ENCODE data around the gene VPS37B. TPM values are rescaled to one million over a fixed set of nuclear protein-coding genes. Genes with fewer than 3 reads are reported as not detected.
A peak's percentile ranks its signal among the peaks of the same experiment; 100 is the strongest.

Gene VPS37B
- polyA plus RNA-seq, 1 of the 3 experiments (the other 2 are of a cell fraction), result 41.1 TPM

GRCh38 chr12:122845865-122846621, 49.9 kb downstream of the VPS37B start:
- no peak overlapping the region for H3K4me2 ChIP-seq
- H3K27ac ChIP-seq (ENCODE audit: low read depth in 2 of 2, low read length in 1 of 2), result no peak overlapping the region; a peak in 1 of 4 replicates
- 76% methylated on average over 9 of the region's 14 CpGs for WGBS (ENCODE audit: low lambda C conversion rate)
- ChIA-PET CTCF (interaction anchor here (1.1 to 6.5 kb wide), 8 partner anchors 10 to 392 kb away, joined by 3 to 45 read pairs (median 7); no protein-coding TSS in a partner anchor), POLR2A (interaction anchor here (1.0 kb wide), 1 partner anchor 33 kb away, joined by 3 read pairs; no protein-coding TSS in a partner anchor)
- TF ChIP-seq SMC3 (IDR thresholded peaks at IDR 0.05; ENCODE audit: low read depth, low read length) (no peak), CHD2 (IDR thresholded peaks at IDR 0.05; ENCODE audit: low read length, partially characterized antibody) (no peak), FOXJ3 (CRISPR knock-in tag; IDR thresholded peaks at IDR 0.05) (no peak), PBX3 (IDR thresholded peaks at IDR 0.05) (no peak), EP300 (IDR thresholded peaks at IDR 0.05; ENCODE audit: borderline replicate concordance in 1 of 2, low read depth in 1 of 2, low read length in 1 of 2) (no peak), POLR2AphosphoS5 (IDR thresholded peaks at IDR 0.05; ENCODE audit: low read depth, low read length) (no peak), RFX5 (IDR thresholded peaks at IDR 0.05; ENCODE audit: low read length) (no peak), ELF1 (IDR thresholded peaks at IDR 0.05) (no peak), FOXM1 (IDR thresholded peaks at IDR 0.05; ENCODE audit: low read depth) (no peak), RCOR1 (IDR thresholded peaks at IDR 0.05; ENCODE audit: low read length) (no peak), USF2 (IDR thresholded peaks at IDR 0.05; ENCODE audit: borderline replicate concordance, low read depth, low read length) (no peak)
- H3K4me3 ChIP-seq (ENCODE audit: low read depth in 2 of 2, low read length in 1 of 2), result no peak overlapping the region
- no peaks in the 10 kb centered on the region for H3K79me2 ChIP-seq (ENCODE audit: insufficient read depth)
- H2AFZ ChIP-seq (ENCODE audit: low read depth), result no peak overlapping the region
- H3K36me3 ChIP-seq (replicated peaks in 1 of 2; ENCODE audit: control insufficient read depth in 1 of 2, insufficient read depth in 2 of 2, low read length in 1 of 2), result no peaks in the 10 kb centered on the region
- DNase-seq, result peak; percentile 64
- H3K9me2 ChIP-seq, result no peaks in the 10 kb centered on the region
- no peaks in the 10 kb centered on the region for H3K9me3 ChIP-seq
- peaks cover 11% of the 10 kb centered on the region for H3F3A ChIP-seq (replicated peaks; ENCODE audit: insufficient read depth)
- no peaks in the 10 kb centered on the region for H4K20me1 ChIP-seq (ENCODE audit: insufficient read depth)
- no peaks in the 10 kb centered on the region for H3K27me3 ChIP-seq (ENCODE audit: insufficient read depth)
- H3K9ac ChIP-seq, result no peak overlapping the region
- H3K4me1 ChIP-seq (ENCODE audit: control insufficient read depth in 1 of 2, insufficient read depth in 2 of 2, low read depth in 1 of 2, low read length in 1 of 2), result peaks cover 10 to 52% of the 10 kb centered on the region in 2 experiments; a peak in 3 of 4 replicates

GRCh38 chr12:122845041-122845864, 50.7 kb downstream of the VPS37B start:
- H4K20me1 ChIP-seq (ENCODE audit: insufficient read depth), result no peaks in the 10 kb centered on the region
- H2AFZ ChIP-seq (ENCODE audit: low read depth), result no peak overlapping the region
- no peaks in the 10 kb centered on the region for H3K27me3 ChIP-seq (ENCODE audit: insufficient read depth)
- no peak for TF ChIP-seq EP300 (IDR thresholded peaks at IDR 0.05; ENCODE audit: borderline replicate concordance in 1 of 2, low read depth in 1 of 2, low read length in 1 of 2)
- TF ChIP-seq JUND (IDR thresholded peaks at IDR 0.05), result no peak
- TF ChIP-seq SMC3 (IDR thresholded peaks at IDR 0.05; ENCODE audit: low read depth, low read length), result no peak
- no peak for TF ChIP-seq ZBTB33 (IDR thresholded peaks at IDR 0.05; ENCODE audit: borderline replicate concordance, low read depth)
- TF ChIP-seq IRF3 (IDR thresholded peaks at IDR 0.05; ENCODE audit: low read depth, low read length), result no peak
- no peak for TF ChIP-seq NFIC (IDR thresholded peaks at IDR 0.05; ENCODE audit: borderline replicate concordance)
- no peaks in the 10 kb centered on the region for H3K9me2 ChIP-seq
- H3K4me1 ChIP-seq (ENCODE audit: control insufficient read depth in 1 of 2, insufficient read depth in 2 of 2, low read depth in 1 of 2, low read length in 1 of 2), result peaks cover 11 to 59% of the 10 kb centered on the region in 2 experiments; a peak in 3 of 4 replicates
- no peak overlapping the region for H3K4me2 ChIP-seq
- ChIA-PET CTCF (interaction anchor here (0.9 to 6.5 kb wide), 7 partner anchors 9 to 393 kb away, joined by 3 to 45 read pairs (median 4); no protein-coding TSS in a partner anchor), POLR2A (interaction anchor here (0.7 to 0.9 kb wide), 2 partner anchors 11 to 88 kb away, joined by 3 read pairs; no protein-coding TSS in a partner anchor)
- H3K9me3 ChIP-seq, result no peaks in the 10 kb centered on the region
- peak; percentile 49 for DNase-seq
- peaks cover 16% of the 10 kb centered on the region for H3F3A ChIP-seq (replicated peaks; ENCODE audit: insufficient read depth)
- no peaks in the 10 kb centered on the region for H3K36me3 ChIP-seq (replicated peaks in 1 of 2; ENCODE audit: control insufficient read depth in 1 of 2, insufficient read depth in 2 of 2, low read length in 1 of 2)
- peak overlapping the region in 1 of 2 experiments; percentile 54; a peak in 2 of 4 replicates for H3K27ac ChIP-seq (ENCODE audit: low read depth in 2 of 2, low read length in 1 of 2)
- H3K4me3 ChIP-seq (ENCODE audit: low read depth in 2 of 2, low read length in 1 of 2), result no peak overlapping the region
- H3K79me2 ChIP-seq (ENCODE audit: insufficient read depth), result no peaks in the 10 kb centered on the region; the same call in 1 of the 2 replicates
- no peak overlapping the region for H3K9ac ChIP-seq
- 86% methylated on average over 18 of the region's 30 CpGs for WGBS (ENCODE audit: low lambda C conversion rate)

Data from SK-N-SH (cell line).